Large intestine (tissue), 3 donors: Measurements from ENCODE around the gene LZTS2. TPM values are rescaled to one million over a fixed set of nuclear protein-coding genes. Genes with fewer than 3 reads are reported as not detected.
"Not testable (repeated sequence)": the region's sequence is repeated elsewhere in the genome, so short reads cannot be mapped to it uniquely, and the experiment has no call there.

Experiments used
- DNase-seq, 2 donors: peaks; one replicate each; pipeline versions ENCODE4 v3.0.0 to v3.0.0-alpha.2; 2013
- H3K27ac ChIP-seq: one replicate; pipeline ENCODE4 v1.5.1; 2013; ENCODE audit warnings: low read length
- H3K27me3 ChIP-seq: 2 replicates; pipeline ENCODE4 v1.6.1; 2013; ENCODE audit warnings: low read length; ENCODE audit not compliant: control insufficient read depth, insufficient read depth
- H3K36me3 ChIP-seq: 2 replicates; pipeline ENCODE4 v1.6.1; 2013; ENCODE audit warnings: low read length; ENCODE audit not compliant: control insufficient read depth, insufficient read depth
- H3K4me1 ChIP-seq: one replicate; pipeline ENCODE4 v1.6.1; 2013; ENCODE audit warnings: low read length; ENCODE audit not compliant: control insufficient read depth, insufficient read depth
- H3K4me3 ChIP-seq: one replicate; pipeline ENCODE4 v1.5.1; 2013; ENCODE audit warnings: low read length
- H3K9me3 ChIP-seq: one replicate; pipeline ENCODE4 v1.6.1; 2013; ENCODE audit warnings: mild to moderate bottlenecking, low read depth, low read length, moderate library complexity; ENCODE audit not compliant: control insufficient read depth
- WGBS: methylation state at CpG from one replicate; pipeline ENCODE4 v1.1.5; 2013; ENCODE audit warnings: low lambda C conversion rate; ENCODE audit not compliant: insufficient coverage; 5-methylcytosine and 5-hydroxymethylcytosine counted together
- polyA plus RNA-seq: library from polyadenylated mRNA; unstranded; fragments of 120-200 nt; gene quantifications from one replicate; pipeline ENCODE4 v1.2.1, GENCODE V29; 2013

Gene LZTS2
- polyA plus RNA-seq, 1 donor = 56.8 TPM

DNA sequence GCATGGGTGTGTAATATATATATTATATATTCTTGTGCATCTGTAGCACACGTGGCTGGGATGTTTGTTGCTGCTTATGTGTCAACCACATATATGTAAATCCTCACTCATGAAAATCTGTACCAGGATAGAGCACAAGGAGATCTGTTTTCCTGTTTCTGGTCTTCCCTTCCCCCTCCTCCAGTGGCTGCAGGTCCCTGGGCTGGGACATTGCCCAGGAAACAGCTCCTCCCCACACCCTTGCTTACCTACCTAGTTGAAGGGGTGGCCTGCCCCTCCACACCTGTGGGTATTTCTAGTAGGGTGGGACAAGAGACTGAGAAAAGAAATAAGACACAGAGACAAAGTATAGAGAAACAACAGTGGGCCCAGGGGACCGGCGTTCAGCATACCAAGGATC, 33.7 kb downstream of the LZTS2 start:
- peaks cover 3% of the 10 kb centered on the region for H3K27me3 ChIP-seq
- H3K27ac ChIP-seq = peak overlapping the region; percentile 99
- DNase-seq = peak in 1 of 2 donors; percentile 68
- peak overlapping the region; percentile 86 for H3K4me3 ChIP-seq
- peaks cover 58% of the 10 kb centered on the region for H3K4me1 ChIP-seq
- peaks cover 36% of the 10 kb centered on the region for H3K36me3 ChIP-seq
- WGBS = no CpG with 5 or more reads among the region's 3 CpGs
- H3K9me3 ChIP-seq = no peaks in the 10 kb centered on the region

- peak overlapping the region; percentile 99 for H3K27ac ChIP-seq
- DNase-seq = peak; percentile 92 to 96
- H3K27me3 ChIP-seq, H3K4me3 ChIP-seq, H3K9me3 ChIP-seq: not testable (repeated sequence)
- H3K36me3 ChIP-seq = peaks cover 47% of the 10 kb centered on the region
- no CpG with 5 or more reads among the region's 4 CpGs for WGBS
- H3K4me1 ChIP-seq = peaks cover 49% of the 10 kb centered on the region
Measured at GRCh38 chr10:101034404-101034803, 34.8 kb downstream of the LZTS2 start.

GRCh38 chr10:101035314-101035713, 35.7 kb downstream of the LZTS2 start:
- WGBS = no CpG with 5 or more reads among the region's 7 CpGs
- H3K27ac ChIP-seq = peak overlapping the region; percentile 99

GRCh38 chr10:101035916-101036702, 36.5 kb downstream of the LZTS2 start:
- peaks cover 42% of the 10 kb centered on the region for H3K4me1 ChIP-seq
- no peaks in the 10 kb centered on the region for H3K27me3 ChIP-seq
- WGBS = no CpG with 5 or more reads among the region's 10 CpGs
- H3K4me3 ChIP-seq = no peak overlapping the region
- no peaks in the 10 kb centered on the region for H3K9me3 ChIP-seq
- DNase-seq = peak in 1 of 2 donors; percentile 3
- H3K36me3 ChIP-seq = peaks cover 57% of the 10 kb centered on the region
- H3K27ac ChIP-seq = peak overlapping the region; percentile 99

More at GRCh38 chr10:101035314-101035713, 35.7 kb downstream of the LZTS2 start:
- Histone ChIP-seq H3K4me3 (peak overlapping the region; percentile 16), H3K9me3 (no peaks in the 10 kb centered on the region), H3K4me1 (peaks cover 40% of the 10 kb centered on the region), H3K36me3 (peaks cover 56% of the 10 kb centered on the region), H3K27me3 (no peaks in the 10 kb centered on the region)
- DNase-seq = no peak

DNA sequence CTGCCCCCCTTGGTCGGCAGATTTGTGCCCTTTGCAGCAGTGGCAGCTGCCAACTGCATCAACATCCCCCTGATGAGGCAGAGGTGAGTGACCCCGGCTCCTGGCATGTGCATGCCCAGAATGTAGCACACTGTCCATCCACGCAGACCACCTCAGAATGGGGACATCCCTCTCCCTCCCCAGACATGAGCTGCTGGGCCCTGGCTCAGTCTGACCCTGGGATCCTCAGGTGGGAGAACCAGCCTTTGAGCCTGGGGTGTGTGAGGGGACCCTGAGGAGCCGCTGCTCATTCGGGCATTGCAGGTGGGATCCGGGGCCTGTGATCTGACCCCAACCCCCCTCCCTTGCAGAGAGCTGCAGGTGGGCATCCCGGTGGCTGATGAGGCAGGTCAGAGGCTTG, 37.1 kb downstream of the LZTS2 start:
- H3K36me3 ChIP-seq = peaks cover 59% of the 10 kb centered on the region
- H3K27ac ChIP-seq = no peak overlapping the region
- H3K4me3 ChIP-seq = no peak overlapping the region
- H3K27me3 ChIP-seq = no peaks in the 10 kb centered on the region
- H3K4me1 ChIP-seq = peaks cover 46% of the 10 kb centered on the region
- DNase-seq = no peak
- H3K9me3 ChIP-seq = no peaks in the 10 kb centered on the region
- no CpG with 5 or more reads among the region's 7 CpGs for WGBS

DNA sequence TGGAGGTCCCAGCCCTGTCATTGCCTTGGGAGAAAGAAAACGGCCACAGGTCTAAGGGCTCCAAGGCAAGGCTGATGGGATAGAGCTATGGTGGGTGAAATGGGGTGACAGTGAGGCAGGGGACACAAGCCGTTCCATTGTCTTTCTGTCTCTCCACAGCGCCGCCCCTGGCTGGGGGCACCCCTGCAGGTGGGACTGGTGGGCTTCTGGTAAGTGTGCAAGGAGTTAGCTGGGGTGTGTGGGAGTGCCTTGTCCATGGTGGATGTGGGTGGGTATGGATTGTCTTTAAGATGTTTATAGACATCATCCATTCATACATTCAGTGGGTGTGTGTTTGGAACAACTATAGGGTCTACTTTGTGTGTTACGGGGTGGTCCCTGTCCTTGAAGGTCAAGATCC, 38.9 kb downstream of the LZTS2 start:
- Histone ChIP-seq H3K9me3 (no peaks in the 10 kb centered on the region), H3K27me3 (no peaks in the 10 kb centered on the region), H3K36me3 (peaks cover 59% of the 10 kb centered on the region), H3K4me1 (peaks cover 57% of the 10 kb centered on the region), H3K4me3 (no peak overlapping the region), H3K27ac (no peak overlapping the region)
- no CpG with 5 or more reads among the region's 5 CpGs for WGBS
- DNase-seq = no peak

DNA sequence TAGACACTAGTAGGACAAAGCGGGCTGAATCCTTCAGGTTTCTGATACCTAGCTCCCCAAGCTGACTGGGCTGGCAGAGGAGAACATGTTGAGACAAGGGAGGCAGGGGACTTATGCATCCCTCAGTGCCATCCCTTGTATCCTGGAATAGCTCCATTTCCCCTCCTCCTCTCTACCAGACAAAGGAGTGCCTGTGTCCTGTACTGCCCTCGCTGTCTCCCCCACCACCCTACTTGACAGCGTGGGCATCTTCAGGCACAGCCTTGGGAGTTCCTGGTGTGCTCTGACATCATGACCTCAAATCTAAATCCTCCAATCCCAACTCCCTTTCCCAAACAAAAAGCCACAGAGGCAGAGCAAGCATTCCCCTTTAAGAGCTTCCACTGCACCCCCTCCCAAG, 40.5 kb downstream of the LZTS2 start:
- Histone ChIP-seq H3K4me1 (peaks cover 48% of the 10 kb centered on the region), H3K27me3 (no peaks in the 10 kb centered on the region), H3K9me3 (no peaks in the 10 kb centered on the region), H3K36me3 (peaks cover 55% of the 10 kb centered on the region), H3K4me3 (no peak overlapping the region), H3K27ac (no peak overlapping the region)
- no peak for DNase-seq
- no CpG with 5 or more reads among the region's 3 CpGs for WGBS

DNA sequence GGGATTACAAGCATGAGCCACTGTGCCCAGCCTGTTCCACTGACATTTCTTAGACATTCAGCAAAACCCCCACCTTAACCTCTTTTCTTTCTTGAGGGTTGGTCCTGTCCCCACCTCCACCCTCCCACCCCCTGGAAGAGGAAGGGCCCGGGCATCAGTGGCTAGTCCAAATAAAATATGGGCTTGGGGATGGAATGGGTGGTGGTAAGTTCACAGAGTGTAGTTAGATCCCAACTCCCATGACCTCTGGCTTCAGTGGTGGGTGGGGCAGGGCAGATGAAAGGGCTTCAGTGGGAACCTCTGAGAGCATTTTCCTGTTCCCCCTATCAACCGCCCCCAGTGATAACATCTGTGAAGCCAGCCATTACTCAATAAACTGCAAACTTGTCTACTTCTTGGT, 41.2 kb downstream of the LZTS2 start:
- Histone ChIP-seq H3K4me1 (peaks cover 40% of the 10 kb centered on the region), H3K27me3 (no peaks in the 10 kb centered on the region), H3K36me3 (peaks cover 47% of the 10 kb centered on the region), H3K9me3 (no peaks in the 10 kb centered on the region), H3K27ac (peak overlapping the region; percentile 90), H3K4me3 (no peak overlapping the region)
- WGBS = no CpG with 5 or more reads among the region's 2 CpGs
- DNase-seq = no peak

DNA sequence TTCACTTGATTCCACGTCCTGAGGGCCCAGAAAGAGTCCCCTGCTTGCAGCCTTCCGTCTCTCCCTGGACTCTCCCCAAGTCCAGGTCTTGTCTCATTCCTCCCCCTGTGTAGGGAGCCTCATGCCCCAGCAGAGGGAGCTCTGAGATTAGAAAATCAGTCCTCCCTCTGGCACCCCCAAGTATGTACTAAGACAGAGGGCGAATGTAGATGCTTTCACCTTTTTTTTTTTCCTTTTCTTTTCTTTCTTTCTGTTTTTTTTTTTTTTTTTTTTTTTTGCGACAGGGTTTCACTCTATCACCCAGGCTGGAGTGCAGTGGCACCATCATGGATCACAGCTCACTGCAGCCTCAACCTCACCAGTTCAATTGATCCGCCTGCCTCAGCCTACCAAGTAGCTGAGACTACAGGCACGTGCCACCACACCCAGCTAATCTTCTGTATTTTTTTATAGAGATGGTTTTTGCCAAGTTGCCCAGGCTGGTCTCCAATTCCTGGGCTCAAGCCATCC, 41.7 kb downstream of the LZTS2 start:
- H3K4me1 ChIP-seq = peaks cover 36% of the 10 kb centered on the region
- peak; percentile 87 to 89 for DNase-seq
- peak overlapping the region; percentile 90 for H3K27ac ChIP-seq

GRCh38 chr10:101042118-101042517, 42.5 kb downstream of the LZTS2 start:
- H3K27me3 ChIP-seq = peaks cover 10% of the 10 kb centered on the region
- H3K36me3 ChIP-seq = peaks cover 34% of the 10 kb centered on the region
- H3K4me1 ChIP-seq = peaks cover 29% of the 10 kb centered on the region
- DNase-seq = no peak
- WGBS = no CpG with 5 or more reads among the region's 4 CpGs
- no peaks in the 10 kb centered on the region for H3K9me3 ChIP-seq
- H3K27ac ChIP-seq = peak overlapping the region; percentile 90
- peak overlapping the region; percentile 59 for H3K4me3 ChIP-seq

More for the DNA sequence above, 41.7 kb downstream of the LZTS2 start:
- Histone ChIP-seq H3K9me3 (no peaks in the 10 kb centered on the region), H3K36me3 (peaks cover 42% of the 10 kb centered on the region), H3K4me3 (no peak overlapping the region), H3K27me3 (peaks cover 2% of the 10 kb centered on the region)
- 20% methylated on average over 1 of the region's 6 CpGs for WGBS
